Thoracic aorta (tissue), 2 donors: ENCODE results near the gene NRXN2. TPM values are rescaled to one million over a fixed set of nuclear protein-coding genes. Genes with fewer than 3 reads are reported as not detected.

Experiments used
- ATAC-seq: fragments of 150-250 bp; one replicate; pipeline ENCODE4 v1.8.0; 2017; ENCODE audit warnings: low read depth; ENCODE audit not compliant: insufficient number of reproducible peaks, low FRiP score
- DNase-seq: peaks from one replicate; pipeline ENCODE4 v3.0.0-alpha.2; 2020; ENCODE audit warnings: low spot score
- H3K27ac ChIP-seq, 2 donors: fragments of 200-600 bp; sonication (generic); 1 replicate in 1 of 2; 2 replicates in 1 of 2; pipeline ENCODE4 v1.5.1; 2016; ENCODE audit warnings: mild to moderate bottlenecking in 2 of 2, moderate library complexity in 2 of 2
- H3K27me3 ChIP-seq: fragments of 200-600 bp; sonication (generic); replicated peaks from 2 replicates; pipeline ENCODE4 v1.6.0; 2016; ENCODE audit warnings: mild to moderate bottlenecking; ENCODE audit not compliant: insufficient read depth
- H3K36me3 ChIP-seq: fragments of 200-600 bp; sonication (generic); one replicate; pipeline ENCODE4 v1.5.1; 2016
- H3K4me1 ChIP-seq, 2 donors: fragments of 200-600 bp; sonication (generic); 1 replicate in 1 of 2; 2 replicates in 1 of 2; pipeline versions ENCODE4 v1.5.1 to v1.6.0; 2016; ENCODE audit warnings: low read depth in 2 of 2, mild to moderate bottlenecking in 1 of 2; ENCODE audit not compliant: control insufficient read depth in 1 of 2
- H3K4me3 ChIP-seq: fragments of 200-600 bp; sonication (generic); 2 replicates; pipeline ENCODE4 v1.5.1; 2016; ENCODE audit warnings: mild to moderate bottlenecking
- H3K9me3 ChIP-seq: fragments of 200-600 bp; sonication (generic); 2 replicates; pipeline ENCODE4 v1.5.1; 2016
- CTCF ChIP-seq: fragments of 200-600 bp; sonication (generic); IDR thresholded peaks from one replicate; pipeline ENCODE4 v1.5.1; 2019; ENCODE audit warnings: antibody characterized with exemption
- total RNA-seq, 2 donors: library from RNA; depleted of rRNA; stranded (reverse); fragments of >200 nt; gene quantifications; one replicate each; pipeline versions ENCODE4 v1.1.0 to v1.2.3, GENCODE V29; 2016

The NRXN2 gene
- total RNA-seq, 2 donors from 2014 or later, result 40.3 to 41.3 TPM

GRCh38 chr11:64643920-64644646, 78.9 kb downstream of the NRXN2 start:
- H3K36me3 ChIP-seq, result no peaks in the 10 kb centered on the region
- ATAC-seq, result no peak
- no peak for TF ChIP-seq CTCF
- H3K4me3 ChIP-seq, result peak overlapping the region; percentile 58
- H3K27me3 ChIP-seq, result no peaks in the 10 kb centered on the region
- H3K4me1 ChIP-seq, result peaks cover 0 to 20% of the 10 kb centered on the region in 2 donors
- H3K9me3 ChIP-seq, result no peaks in the 10 kb centered on the region
- no peak for DNase-seq
- H3K27ac ChIP-seq, result no peak overlapping the region

GRCh38 chr11:64643256-64643881, 79.6 kb downstream of the NRXN2 start:
- Histone ChIP-seq H3K4me1 (peaks cover 0 to 27% of the 10 kb centered on the region in 2 donors), H3K27me3 (no peaks in the 10 kb centered on the region), H3K4me3 (peak overlapping the region; percentile 58), H3K36me3 (no peaks in the 10 kb centered on the region), H3K9me3 (no peaks in the 10 kb centered on the region), H3K27ac (no peak overlapping the region)
- DNase-seq, result no peak
- no peak for TF ChIP-seq CTCF
- no peak for ATAC-seq

- Histone ChIP-seq H3K27ac (no peak overlapping the region), H3K4me1 (peaks cover 0 to 32% of the 10 kb centered on the region in 2 donors), H3K9me3 (no peaks in the 10 kb centered on the region), H3K27me3 (no peaks in the 10 kb centered on the region), H3K4me3 (peak overlapping the region; percentile 58), H3K36me3 (no peaks in the 10 kb centered on the region)
- DNase-seq, result no peak
- ATAC-seq, result no peak
- no peak for TF ChIP-seq CTCF
Observed at GRCh38 chr11:64642871-64643255, 80.1 kb downstream of the NRXN2 start.

GRCh38 chr11:64642418-64642735, 80.6 kb downstream of the NRXN2 start:
- Histone ChIP-seq H3K27ac (no peak overlapping the region), H3K9me3 (no peaks in the 10 kb centered on the region), H3K36me3 (no peaks in the 10 kb centered on the region), H3K27me3 (no peaks in the 10 kb centered on the region), H3K4me3 (no peak overlapping the region), H3K4me1 (peaks cover 0 to 37% of the 10 kb centered on the region in 2 donors)
- no peak for DNase-seq
- no peak for ATAC-seq
- no peak for TF ChIP-seq CTCF

- no peak overlapping the region for H3K4me3 ChIP-seq
- no peak for ATAC-seq
Observed at GRCh38 chr11:64641596-64642417, 81.2 kb downstream of the NRXN2 start.

More at GRCh38 chr11:64641596-64642417, 81.2 kb downstream of the NRXN2 start:
- H3K27ac ChIP-seq, result no peak overlapping the region
- no peak for TF ChIP-seq CTCF
- DNase-seq, result no peak
- no peaks in the 10 kb centered on the region for H3K9me3 ChIP-seq
- H3K36me3 ChIP-seq, result no peaks in the 10 kb centered on the region
- no peaks in the 10 kb centered on the region for H3K27me3 ChIP-seq
- H3K4me1 ChIP-seq, result peaks cover 0 to 37% of the 10 kb centered on the region in 2 donors
